ENCODE measurements around the gene TSPYL6. TPM values are rescaled to one million over a fixed set of nuclear protein-coding genes. Genes with fewer than 3 reads are reported as not detected.
"Not testable (repeated sequence)": the region's sequence is repeated elsewhere in the genome, so short reads cannot be mapped to it uniquely, and the experiment has no call there.

The TSPYL6 gene
- total RNA-seq, 4 donors from 2014 or later, result not detected

GRCh38 chr2:54267577-54267976 lies 11.5 kb upstream of the TSPYL6 start:
- H3K27ac ChIP-seq, result no peak overlapping the region
- no peak overlapping the region for H3K4me3 ChIP-seq
- no peaks in the 10 kb centered on the region for H3K36me3 ChIP-seq
- WGBS, result 69% methylated on average over 1 of the region's 1 CpG
- TF ChIP-seq POLR2A (IDR thresholded peaks at IDR 0.05), result no peak
- no peak for TF ChIP-seq EP300 (IDR thresholded peaks at IDR 0.05)
- H3K4me1 ChIP-seq, result no peaks in the 10 kb centered on the region
- no peak for DNase-seq (ENCODE audit: low spot score in 2 of 2)
- H3K9me3 ChIP-seq, result no peaks in the 10 kb centered on the region
- no peaks in the 10 kb centered on the region for H3K27me3 ChIP-seq

DNA sequence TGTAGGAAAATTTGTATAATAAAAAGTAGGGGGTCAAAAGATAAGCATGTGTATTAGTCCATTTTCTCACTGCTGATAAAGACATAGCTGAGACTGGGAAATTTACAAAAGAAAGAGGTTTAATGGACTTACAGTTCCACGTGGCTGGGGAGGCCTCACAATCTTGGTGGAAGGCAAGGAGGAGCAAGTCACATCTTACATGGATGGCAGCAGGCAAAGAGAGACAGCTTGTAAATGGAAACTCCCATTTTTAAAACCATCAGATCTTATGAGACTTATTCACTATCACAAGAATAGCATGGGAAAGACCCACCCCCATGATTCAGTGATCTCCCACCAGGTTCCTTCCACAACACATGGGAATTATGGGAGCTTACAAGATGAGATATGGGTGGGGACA lies 9.1 kb upstream of the TSPYL6 start:
- 93% methylated on average over 1 of the region's 1 CpG for WGBS
- H3K4me1 ChIP-seq; DNase-seq (ENCODE audit: low spot score in 2 of 2); H3K4me3 ChIP-seq; H3K9me3 ChIP-seq; H3K36me3 ChIP-seq; H3K27ac ChIP-seq; H3K27me3 ChIP-seq: not testable (repeated sequence)

GRCh38 chr2:54262015-54262765 lies 6.2 kb upstream of the TSPYL6 start:
- WGBS, result 90% methylated on average over 2 of the region's 2 CpGs
- no peak for DNase-seq (ENCODE audit: low spot score in 2 of 2)
- no peaks in the 10 kb centered on the region for H3K27me3 ChIP-seq
- no peaks in the 10 kb centered on the region for H3K36me3 ChIP-seq
- TF ChIP-seq EP300 (IDR thresholded peaks at IDR 0.05) (no peak), POLR2A (IDR thresholded peaks at IDR 0.05) (no peak)
- H3K4me1 ChIP-seq, result no peaks in the 10 kb centered on the region
- H3K9me3 ChIP-seq, result no peaks in the 10 kb centered on the region
- H3K27ac ChIP-seq, result no peak overlapping the region
- no peak overlapping the region for H3K4me3 ChIP-seq

GRCh38 chr2:54261537-54261936 lies 5.5 kb upstream of the TSPYL6 start:
- no peaks in the 10 kb centered on the region for H3K4me1 ChIP-seq
- no peak overlapping the region for H3K4me3 ChIP-seq
- DNase-seq (ENCODE audit: low spot score in 2 of 2), result no peak
- no peaks in the 10 kb centered on the region for H3K27me3 ChIP-seq
- TF ChIP-seq EP300 (IDR thresholded peaks at IDR 0.05), result no peak
- TF ChIP-seq POLR2A (IDR thresholded peaks at IDR 0.05), result no peak
- TF ChIP-seq, protein P1, sequence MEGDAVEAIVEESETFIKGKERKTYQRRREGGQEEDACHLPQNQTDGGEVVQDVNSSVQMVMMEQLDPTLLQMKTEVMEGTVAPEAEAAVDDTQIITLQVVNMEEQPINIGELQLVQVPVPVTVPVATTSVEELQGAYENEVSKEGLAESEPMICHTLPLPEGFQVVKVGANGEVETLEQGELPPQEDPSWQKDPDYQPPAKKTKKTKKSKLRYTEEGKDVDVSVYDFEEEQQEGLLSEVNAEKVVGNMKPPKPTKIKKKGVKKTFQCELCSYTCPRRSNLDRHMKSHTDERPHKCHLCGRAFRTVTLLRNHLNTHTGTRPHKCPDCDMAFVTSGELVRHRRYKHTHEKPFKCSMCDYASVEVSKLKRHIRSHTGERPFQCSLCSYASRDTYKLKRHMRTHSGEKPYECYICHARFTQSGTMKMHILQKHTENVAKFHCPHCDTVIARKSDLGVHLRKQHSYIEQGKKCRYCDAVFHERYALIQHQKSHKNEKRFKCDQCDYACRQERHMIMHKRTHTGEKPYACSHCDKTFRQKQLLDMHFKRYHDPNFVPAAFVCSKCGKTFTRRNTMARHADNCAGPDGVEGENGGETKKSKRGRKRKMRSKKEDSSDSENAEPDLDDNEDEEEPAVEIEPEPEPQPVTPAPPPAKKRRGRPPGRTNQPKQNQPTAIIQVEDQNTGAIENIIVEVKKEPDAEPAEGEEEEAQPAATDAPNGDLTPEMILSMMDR (IDR thresholded peaks at IDR 0.05), result no peak
- TF ChIP-seq POLR2AphosphoS5 (IDR thresholded peaks at IDR 0.05), result no peak
- H3K36me3 ChIP-seq, result no peaks in the 10 kb centered on the region
- 72% methylated on average over 2 of the region's 2 CpGs for WGBS
- no peaks in the 10 kb centered on the region for H3K9me3 ChIP-seq
- no peak overlapping the region for H3K27ac ChIP-seq

- Histone ChIP-seq H3K4me1 (no peaks in the 10 kb centered on the region), H3K4me3 (no peak overlapping the region), H3K27me3 (no peaks in the 10 kb centered on the region), H3K9me3 (no peaks in the 10 kb centered on the region), H3K27ac (no peak overlapping the region), H3K36me3 (no peaks in the 10 kb centered on the region)
- TF ChIP-seq POLR2AphosphoS5 (IDR thresholded peaks at IDR 0.05) (no peak), POLR2A (IDR thresholded peaks at IDR 0.05) (no peak), EP300 (IDR thresholded peaks at IDR 0.05) (no peak)
- TF ChIP-seq, protein P1 (IDR thresholded peaks at IDR 0.05), result no peak
- 99% methylated on average over 2 of the region's 2 CpGs for WGBS
- no peak for DNase-seq (ENCODE audit: low spot score in 2 of 2)
Observed at GRCh38 chr2:54260241-54260595, 4.2 kb upstream of the TSPYL6 start.

- TF ChIP-seq POLR2A (IDR thresholded peaks at IDR 0.05), result no peak
- TF ChIP-seq, protein P1 (IDR thresholded peaks at IDR 0.05), result no peak
- no peak for TF ChIP-seq POLR2AphosphoS5 (IDR thresholded peaks at IDR 0.05)
- TF ChIP-seq EP300 (IDR thresholded peaks at IDR 0.05), result no peak
- no peaks in the 10 kb centered on the region for H3K27me3 ChIP-seq
- no peaks in the 10 kb centered on the region for H3K36me3 ChIP-seq
- H3K4me3 ChIP-seq, result no peak overlapping the region
- H3K4me1 ChIP-seq, result no peaks in the 10 kb centered on the region
- H3K27ac ChIP-seq, result no peak overlapping the region
- DNase-seq (ENCODE audit: low spot score in 2 of 2), result no peak
- no peaks in the 10 kb centered on the region for H3K9me3 ChIP-seq
- 87% methylated on average over 6 of the region's 6 CpGs for WGBS
Observed at GRCh38 chr2:54259413-54260240, 3.6 kb upstream of the TSPYL6 start.
